ENCODE data around the gene CTNNBIP1. TPM values are rescaled to one million over a fixed set of nuclear protein-coding genes. Genes with fewer than 3 reads are reported as not detected.
"Not testable (repeated sequence)": the region's sequence is repeated elsewhere in the genome, so short reads cannot be mapped to it uniquely, and the experiment has no call there.

The CTNNBIP1 gene
- total RNA-seq, 1 donor from 2014 or later = 33.0 TPM

GRCh38 chr1:9805972-9806371 lies 104.1 kb downstream of the CTNNBIP1 start:
- DNase-seq (ENCODE audit: low read depth in 2 of 2) = not testable (repeated sequence)

- no peak for DNase-seq (ENCODE audit: low read depth in 2 of 2)
These were observed 105.0 kb downstream of the CTNNBIP1 start for GRCh38 chr1:9805006-9805508.

GRCh38 chr1:9803003-9803918 lies 106.8 kb downstream of the CTNNBIP1 start:
- DNase-seq (ENCODE audit: low read depth in 2 of 2) = not testable (repeated sequence)

- DNase-seq (ENCODE audit: low read depth in 2 of 2) = no peak
These were observed 108.2 kb downstream of the CTNNBIP1 start for GRCh38 chr1:9801909-9802308.

Other genes starting within 250 kb of the CTNNBIP1 start
- gene CLSTN1, start 86.3 kb downstream of the CTNNBIP1 start, total RNA-seq = 43.8 and 61.8 TPM in 2 replicates
- gene LZIC, start 33.1 kb upstream of the CTNNBIP1 start, total RNA-seq = 13.9 and 16.6 TPM in 2 replicates
- 12.4 and 15.4 TPM in 2 replicates for gene NMNAT1, start 33.2 kb upstream of the CTNNBIP1 start, total RNA-seq
- 0.38 and 0.77 TPM in 2 replicates for gene RBP7, start 87.0 kb upstream of the CTNNBIP1 start, total RNA-seq
- gene UBE4B, start 122.7 kb upstream of the CTNNBIP1 start, total RNA-seq = 16.4 and 20.7 TPM in 2 replicates

Data from dermis microvascular lymphatic vessel endothelial cell (primary cell).